Measurements from ENCODE around the gene PTPRN.
"Not testable (repeated sequence)": the region's sequence is repeated elsewhere in the genome, so short reads cannot be mapped to it uniquely, and the experiment has no call there.

PTPRN gene

DNA sequence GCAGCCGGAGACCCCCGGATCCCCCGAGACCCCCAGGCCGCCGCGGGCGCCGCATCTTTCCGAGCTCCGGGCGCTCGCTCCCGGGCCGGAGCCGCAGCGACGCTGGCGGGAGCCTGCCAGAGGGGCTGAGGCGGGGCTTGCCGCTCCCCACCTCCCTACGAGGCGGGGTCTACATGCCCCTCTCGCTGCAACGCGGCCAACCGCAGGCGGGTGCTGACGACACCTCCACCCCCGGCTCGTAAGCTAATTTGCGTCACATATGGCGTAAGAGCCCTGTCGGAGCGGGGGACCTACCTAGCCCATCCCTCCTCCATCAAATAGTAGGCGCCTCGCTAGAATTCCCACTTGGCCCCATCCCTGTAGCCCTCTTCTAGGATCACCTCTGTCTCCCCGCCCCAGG, at the start of gene PTPRN:
PTPRN (minus strand) TSS at position 124 of the 400 bp plus-strand sequence; CDS start at position 55, 69 bp downstream.
- DNase-seq: peak; percentile 85

DNA sequence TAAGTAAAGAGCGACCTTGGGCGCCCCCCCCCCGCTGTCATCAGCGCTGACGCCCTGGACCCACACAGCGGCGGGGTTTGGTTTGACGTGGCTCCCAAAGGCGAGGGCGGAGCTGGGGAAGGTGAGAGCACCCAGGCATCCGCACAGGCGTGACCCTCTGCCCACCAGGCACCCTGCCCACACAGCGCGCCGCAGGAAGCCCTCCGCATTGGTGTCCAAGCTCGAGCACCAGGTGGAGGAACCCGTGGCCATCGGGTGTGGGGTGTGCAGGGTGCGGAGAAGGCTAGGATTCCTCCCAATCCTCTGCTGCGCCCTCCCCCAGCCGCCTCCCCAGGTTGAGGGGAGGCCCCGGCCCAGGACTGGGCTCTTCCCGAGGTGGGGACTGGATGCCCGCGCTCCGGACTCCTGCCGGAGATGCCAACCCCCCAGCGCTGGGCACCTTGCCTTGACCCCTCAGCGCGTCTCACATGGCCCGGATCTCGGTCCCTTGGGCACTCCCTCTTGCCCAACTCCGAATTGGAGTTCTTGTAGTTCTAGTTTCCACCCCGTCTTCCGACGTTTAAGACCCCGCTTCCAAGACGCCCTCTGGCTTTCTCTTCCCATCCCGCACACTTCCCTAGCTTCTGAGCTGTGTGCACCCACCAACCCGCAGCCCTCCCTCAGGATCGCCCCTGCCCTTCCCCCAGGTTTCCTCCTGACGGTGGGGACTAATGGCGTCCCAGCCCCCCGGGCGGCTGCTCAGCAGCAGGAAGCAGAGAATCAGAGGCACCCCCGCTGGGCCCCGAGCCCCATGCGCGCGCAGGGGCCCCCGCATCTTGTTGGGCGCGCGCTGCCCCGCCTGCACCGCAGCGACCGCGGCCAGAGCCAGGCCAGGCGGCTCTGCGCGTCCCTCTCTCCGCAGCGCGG, 49.2 kb upstream of the PTPRN start:
- no peak for DNase-seq

DNA sequence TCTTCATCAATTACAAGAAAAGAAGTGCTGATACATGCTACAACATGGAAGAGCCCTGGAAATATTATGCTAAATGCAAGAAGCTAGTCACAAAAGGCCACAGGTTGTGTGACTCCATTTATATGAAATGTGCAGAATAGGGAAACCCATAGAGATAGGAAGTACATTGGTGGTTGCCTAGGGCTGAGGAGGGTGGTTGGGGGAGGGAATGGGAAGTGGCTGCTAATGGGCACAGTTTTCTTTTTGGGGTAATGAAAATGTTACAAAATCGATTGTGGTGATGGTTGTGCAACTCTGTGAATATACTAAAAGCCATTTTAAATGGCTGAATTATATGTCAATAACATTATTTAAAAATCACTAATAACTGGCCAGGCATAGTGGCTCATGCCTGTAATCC, 47.6 kb upstream of the PTPRN start:
- no peak for DNase-seq

DNA sequence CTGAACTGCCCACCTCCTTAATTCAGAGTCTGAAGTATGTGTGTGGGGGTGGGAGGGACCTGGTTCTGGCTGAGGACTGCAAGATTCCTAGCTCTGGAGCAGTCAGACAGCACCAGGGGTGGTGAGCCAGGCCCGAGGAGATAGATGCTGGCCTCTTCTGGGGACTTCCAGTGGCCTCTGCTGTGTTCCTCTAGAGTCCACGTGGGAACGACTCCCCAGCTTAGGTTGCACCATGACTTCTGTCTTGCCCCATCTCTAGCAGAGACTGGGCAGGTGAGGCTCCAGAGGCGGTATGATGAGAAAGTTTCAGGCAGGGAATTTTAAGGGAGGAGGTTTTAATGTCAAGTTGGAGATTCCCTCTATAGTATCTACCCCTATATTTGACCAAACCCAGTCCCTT, 45.4 kb upstream of the PTPRN start:
- DNase-seq: no peak

DNA sequence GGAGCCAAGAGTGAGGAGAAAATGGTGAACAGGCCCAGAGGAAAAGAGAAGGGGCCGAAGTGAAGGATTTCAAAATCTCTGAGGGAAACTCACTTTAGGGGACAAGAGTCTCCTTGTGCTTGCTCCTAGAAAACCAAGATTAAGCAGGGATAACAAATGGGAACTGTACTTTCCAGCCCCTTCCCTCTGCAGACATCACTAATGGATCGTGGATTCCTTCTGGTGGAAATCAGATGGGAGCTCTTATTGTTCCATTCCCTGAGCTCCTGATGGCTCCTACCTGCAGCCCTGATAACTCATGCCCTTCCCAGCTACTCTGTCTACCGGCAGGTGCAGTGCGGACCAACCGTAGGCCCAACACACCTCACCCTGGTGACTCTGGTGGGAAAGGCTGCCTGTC, 43.9 kb upstream of the PTPRN start:
- no peak for DNase-seq

DNA sequence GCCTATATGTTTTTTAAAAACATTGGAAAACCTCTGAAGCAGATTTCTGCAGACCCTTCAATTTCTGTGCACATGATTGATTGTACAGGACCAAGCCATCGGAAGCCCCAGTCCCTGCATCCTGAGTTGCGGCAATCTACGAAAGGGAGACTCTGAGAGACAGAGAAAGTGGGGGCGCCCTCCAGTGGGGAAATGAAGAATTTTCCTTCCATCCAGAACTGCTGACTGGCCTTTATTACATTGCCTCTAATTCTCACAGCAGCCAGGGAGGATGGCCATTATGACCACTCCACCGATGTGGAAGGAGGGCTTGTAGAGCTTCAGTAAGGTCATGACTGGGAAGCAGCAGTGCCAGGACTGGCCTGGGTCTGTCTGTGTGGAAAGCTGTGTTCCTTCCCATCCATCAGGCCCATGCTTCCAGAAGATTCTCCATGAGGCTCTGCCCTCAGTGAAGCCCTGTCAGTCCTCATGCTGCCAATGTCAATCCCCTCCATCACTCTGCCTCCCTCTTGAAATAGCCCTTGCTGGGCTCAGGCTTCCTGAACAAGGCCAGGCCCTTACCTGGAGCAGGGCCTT, 43.3 kb upstream of the PTPRN start:
- no peak for DNase-seq

DNA sequence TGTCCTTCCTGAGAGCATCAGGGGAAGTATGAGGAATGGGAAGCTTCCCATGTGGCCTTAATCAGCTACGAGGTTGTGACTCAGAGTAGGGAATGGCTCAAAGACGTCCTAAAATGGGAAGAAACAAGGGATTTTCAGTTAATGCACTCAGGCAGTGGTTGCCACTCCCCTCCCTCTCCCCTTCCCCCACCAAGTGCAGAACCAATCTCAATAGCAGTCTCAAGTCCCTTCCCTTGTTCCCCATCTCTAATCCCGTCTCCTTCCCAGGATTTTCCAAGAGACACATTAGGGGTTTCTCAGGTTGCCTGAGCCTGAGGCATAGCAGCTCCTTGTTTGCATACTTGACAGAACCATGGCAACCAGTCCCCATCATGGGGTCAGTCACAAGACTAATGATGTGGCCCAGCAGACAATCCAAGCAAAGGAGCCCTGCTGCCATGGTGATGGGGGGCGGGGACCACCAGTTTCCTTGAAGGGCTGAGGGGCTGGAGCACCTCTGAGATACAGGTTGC, 41.6 kb upstream of the PTPRN start:
- DNase-seq: no peak

DNA sequence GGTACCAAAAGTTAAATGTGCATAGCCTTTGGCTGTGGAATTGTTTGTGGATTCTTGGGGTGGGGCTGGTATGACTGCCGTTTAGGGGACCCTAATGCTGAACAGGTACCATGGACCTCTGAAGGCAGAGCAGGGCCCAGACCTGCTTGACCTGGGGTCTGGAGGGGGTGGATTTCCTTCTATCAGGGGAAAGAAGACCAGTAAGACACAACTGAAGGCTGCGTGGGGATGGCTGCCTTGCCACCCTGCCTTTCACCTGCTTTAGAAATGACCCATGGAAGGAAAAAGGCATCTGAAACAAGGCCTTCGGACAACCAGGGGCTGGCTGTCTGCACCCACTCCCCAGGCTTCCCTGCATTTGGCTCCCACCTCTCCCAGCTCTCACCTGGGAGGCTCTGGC, 41.0 kb upstream of the PTPRN start:
- DNase-seq: no peak

DNA sequence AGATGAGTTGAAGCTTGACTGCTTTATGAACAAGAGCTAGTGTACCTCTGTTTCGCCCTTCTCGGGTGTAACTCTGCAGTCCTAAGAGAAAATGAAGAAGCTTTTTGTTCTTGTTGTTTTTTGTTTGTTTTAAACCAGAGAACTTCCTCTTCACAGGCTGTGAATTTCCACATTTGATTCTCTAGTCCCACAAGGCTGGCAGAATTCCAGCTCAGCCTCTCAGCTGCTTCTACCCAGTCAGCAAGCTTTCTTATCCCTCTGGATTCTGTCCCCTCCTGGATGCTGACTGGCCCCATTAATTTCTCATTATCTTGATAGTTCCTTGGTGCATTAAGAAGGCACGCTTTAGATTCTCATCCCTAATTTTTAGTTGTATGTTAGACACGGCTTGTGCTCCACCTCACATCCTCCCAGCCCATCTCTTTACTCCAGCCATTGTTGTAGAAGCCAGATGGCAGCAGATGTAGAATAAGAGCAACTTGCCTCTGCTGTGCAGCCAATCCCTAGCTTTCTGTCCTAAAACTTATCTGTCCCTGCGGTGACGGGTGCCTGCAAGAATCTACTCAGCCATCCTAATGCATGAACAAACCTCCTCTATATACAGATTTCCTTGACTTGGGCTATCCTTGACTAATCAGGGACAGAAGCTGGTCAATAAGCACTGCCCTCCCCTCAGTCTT, 35.7 kb upstream of the PTPRN start:
- DNase-seq: peak; percentile 23

DNA sequence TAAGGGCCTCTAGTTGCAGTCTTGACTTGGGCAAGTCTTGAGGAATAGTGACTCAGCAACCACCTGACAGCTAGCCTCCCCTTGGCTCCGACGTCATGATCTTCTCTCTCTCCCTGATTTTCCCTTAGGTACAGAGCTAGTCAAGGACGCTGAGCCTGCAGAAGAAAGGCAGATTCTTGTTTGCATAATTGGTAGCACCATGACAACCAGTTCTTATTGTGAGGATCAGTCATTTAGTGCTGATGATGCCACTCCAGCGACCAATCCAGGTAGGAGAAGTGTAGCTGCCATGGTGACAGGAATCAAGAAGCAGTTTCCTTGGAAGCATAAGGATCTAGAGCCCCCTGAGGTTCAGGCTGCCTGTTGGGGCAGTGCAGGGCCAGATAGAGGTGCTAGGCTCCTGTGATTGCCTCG, 26.2 kb upstream of the PTPRN start:
- peak; percentile 27 for DNase-seq

DNA sequence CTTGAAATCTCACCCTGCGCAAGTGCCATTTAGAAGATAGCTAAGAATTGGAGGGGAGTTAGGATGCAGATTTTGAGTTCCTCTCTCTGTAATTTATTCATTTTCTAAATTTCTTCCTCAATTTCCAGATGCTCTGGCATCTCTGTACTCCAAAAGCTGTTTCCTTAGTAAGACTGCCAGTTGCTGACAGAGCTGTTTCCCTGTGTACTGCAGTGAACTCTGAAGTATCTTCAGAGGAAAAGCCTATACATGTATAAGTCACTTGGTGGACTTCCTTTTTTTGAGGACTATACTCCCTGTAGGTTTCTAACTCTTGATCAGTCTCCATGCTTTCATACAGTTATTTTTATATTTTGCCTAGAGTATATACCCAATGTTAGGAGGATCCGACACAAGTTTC, 24.9 kb upstream of the PTPRN start:
- no peak for DNase-seq

DNA sequence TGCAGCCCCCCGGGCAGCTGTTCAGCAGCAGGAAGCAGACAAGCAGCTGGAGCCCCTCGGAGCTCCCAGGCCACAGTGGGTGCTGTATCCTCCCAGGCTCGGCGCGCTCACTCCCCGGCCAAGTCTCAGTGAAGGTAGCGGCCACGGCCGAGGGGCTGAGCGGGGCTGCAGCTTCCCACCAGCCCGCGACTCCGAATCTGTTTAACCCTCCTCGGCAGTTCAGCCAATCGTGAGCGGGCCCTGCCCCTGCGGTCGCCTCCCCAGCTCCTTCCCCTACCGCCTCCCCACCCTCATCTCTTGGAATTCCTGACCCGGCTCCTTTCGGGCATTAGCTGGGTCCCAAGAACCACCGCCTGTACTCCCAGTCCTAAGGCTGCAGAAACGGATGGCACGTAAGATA, 23.3 kb upstream of the PTPRN start, which contains the start of gene RESP18:
RESP18 (minus strand) TSS at position 203 of the 400 bp plus-strand sequence.
- DNase-seq: no peak

DNA sequence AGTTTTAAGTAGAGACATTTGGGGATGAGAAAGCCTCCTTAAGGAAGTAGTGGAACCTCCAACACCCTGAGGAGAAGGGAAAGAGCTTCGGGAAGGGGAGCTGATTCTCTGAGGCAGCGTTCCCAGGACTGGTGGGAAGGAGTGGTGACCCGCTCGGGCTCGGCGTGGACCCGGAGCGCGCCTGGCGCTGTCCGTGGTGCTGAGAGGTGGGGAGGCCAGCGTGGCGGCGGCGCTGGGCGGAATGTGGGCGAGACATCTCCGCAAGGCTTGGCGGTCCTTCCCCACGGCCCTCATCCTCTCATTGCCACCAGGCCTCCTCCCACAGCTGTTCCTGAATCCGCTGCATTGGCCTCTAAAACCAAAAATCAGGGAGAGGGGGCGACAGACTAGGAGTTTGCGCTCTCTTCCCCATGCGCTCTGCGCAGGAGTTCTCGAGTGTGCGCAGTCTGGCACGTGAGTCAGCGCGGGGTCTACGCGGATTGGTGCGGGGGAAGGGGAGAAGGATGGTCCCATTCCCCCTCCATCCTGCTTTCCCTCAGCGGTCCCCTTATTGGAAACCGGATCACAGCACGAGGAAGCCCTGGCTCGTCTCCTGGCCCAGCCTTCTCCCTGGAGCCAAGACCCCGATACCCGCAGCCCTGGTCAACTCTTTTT, 22.5 kb upstream of the PTPRN start:
- DNase-seq: no peak

DNA sequence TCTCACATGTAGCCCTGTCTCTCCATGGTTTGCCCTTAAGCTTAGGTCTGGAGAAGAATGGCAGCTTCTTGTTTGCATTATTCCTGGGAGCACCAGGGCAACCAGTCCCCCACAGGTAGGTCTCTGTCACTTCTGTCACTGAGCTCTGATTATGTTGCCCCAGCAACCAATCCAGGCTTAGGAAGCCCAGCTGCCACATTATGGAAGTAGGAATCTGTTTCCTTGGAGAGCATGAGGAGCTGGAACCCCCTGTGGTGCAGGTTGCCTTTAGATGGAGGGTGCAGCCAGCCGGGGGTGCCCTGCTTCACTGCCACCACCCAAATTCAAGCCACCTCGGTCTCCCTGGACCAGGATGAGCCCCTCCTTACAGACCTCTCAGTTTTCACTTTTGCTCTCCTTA, 18.5 kb upstream of the PTPRN start:
- no peak for DNase-seq

DNA sequence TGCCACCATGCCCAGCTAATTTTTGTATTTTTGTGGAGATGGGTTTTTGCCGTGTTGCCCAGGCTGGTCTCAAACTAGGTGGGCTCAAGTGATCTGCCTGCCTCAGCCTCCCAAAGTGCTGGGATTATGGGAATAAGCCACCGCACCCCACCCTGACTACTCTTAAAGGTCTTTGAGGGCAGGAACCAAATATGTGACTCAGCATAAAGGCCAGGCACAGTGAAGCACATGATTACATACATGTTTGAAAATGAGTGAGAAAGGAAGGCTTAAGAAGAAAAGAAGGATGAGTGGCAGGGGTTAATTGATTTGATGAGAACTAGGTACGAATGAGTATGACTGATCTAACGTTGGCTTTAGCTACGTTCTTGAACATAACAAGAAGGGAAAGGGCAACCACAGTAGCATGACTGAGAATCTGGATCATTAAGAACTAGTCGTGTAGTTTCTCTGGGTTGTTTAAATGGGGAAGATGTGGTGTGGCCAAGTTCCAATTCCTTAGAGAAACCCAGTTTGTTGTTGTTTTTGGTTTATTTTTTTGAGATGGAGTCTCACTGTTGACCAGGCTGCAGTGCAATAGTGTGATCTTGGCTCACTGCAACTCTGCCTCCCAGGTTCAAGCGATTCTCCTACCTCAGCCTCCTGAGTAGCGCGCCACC, 16.6 kb upstream of the PTPRN start:
- DNase-seq: no peak

DNA sequence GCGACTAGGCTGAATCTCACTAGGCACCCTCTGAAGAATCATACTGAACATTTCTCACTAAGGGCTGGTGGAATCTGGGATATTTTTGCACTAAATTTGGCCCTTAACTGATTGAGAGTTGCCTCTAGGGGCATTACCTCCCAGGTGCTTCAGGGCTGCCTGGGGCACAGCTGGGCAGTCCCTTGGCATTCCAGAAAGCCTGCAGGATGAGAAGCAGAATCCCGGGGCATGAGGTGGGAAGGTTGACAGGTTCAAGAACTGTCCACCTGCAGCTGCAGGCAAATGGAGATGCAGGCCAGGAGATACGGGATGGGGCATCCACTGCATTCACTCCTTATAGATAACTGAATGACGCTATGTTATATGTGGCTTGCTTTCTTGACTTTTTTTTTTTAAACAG, 15.9 kb upstream of the PTPRN start:
- no peak for DNase-seq

DNA sequence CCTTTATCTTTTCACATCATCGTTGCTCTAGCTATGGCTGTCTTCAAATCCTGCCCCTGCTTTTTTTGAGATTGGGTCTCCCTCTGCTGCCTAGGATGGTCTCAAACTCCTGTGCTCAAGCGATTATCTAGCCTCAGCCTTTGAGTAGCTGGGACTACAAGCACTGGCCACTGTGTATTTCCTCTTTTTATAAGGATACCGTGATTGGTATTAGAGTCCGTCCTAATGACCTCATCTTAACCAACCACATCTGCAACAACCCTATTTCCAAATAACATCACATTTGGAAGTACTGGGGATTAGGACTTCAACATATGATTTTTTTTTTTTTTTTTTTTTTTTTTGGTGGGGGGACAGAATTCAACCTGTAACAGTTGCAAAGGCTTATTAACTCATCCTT, 14.2 kb upstream of the PTPRN start:
- DNase-seq: no peak

DNA sequence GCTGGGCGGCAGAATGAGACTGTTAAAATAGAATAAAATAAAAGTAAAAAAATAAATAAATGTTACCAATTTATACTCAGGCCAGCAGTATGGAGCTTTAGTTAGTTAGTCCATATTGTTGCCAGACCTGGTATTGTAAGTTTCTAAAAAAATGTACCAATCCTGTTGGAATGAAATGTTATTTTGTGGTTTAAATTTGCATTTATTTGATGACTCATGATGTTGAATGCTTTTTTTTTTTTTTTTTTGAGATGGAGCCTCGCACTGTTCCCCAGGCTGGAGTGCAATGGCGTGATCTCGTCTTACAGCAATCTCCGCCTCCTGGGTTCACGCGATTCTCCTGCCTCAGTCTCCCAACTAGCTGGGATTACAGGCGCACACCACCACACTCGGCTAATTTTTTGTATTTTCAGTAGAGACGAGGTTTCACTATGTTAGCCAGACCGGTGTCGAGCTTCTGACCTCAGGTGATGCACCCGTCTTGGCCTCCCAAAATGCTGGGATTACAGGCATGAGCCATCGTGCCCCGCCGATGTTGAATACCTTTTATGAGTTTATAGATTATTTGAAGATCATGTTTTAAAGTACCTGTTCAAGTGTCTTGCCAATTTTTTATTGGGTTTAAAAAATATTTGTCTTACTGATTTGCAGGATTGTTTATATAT, 5.7 kb upstream of the PTPRN start:
- no peak for DNase-seq

DNA sequence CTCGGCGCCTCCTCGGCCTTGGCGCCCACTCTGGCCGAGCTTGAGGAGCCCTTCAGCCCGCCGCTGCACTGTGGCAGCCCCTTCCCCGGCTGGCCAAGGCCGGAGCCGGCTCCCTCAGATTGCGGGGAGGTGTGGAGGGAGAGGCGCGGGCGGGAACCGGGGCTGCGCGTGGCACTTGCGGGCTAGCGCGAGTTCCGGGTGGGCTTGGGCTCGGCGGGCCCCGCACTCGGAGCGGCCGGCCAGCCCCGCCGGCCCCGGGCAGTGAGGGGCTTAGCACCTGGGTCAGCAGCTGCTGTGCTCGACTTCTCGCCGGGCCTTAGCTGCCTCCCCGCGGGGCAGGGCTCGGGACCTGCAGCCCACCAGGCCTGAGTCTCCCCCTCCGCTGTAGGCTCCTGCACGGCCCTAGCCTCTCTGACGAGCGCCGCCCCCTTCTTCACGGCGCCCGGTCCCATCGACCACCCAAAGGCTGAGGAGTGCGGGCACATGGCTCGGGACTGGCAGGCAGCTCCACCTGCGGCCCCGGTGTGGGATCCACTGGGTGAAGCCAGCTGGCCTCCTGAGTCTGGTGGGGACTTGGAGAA, 3.6 kb upstream of the PTPRN start:
- not testable (repeated sequence) for DNase-seq

DNA sequence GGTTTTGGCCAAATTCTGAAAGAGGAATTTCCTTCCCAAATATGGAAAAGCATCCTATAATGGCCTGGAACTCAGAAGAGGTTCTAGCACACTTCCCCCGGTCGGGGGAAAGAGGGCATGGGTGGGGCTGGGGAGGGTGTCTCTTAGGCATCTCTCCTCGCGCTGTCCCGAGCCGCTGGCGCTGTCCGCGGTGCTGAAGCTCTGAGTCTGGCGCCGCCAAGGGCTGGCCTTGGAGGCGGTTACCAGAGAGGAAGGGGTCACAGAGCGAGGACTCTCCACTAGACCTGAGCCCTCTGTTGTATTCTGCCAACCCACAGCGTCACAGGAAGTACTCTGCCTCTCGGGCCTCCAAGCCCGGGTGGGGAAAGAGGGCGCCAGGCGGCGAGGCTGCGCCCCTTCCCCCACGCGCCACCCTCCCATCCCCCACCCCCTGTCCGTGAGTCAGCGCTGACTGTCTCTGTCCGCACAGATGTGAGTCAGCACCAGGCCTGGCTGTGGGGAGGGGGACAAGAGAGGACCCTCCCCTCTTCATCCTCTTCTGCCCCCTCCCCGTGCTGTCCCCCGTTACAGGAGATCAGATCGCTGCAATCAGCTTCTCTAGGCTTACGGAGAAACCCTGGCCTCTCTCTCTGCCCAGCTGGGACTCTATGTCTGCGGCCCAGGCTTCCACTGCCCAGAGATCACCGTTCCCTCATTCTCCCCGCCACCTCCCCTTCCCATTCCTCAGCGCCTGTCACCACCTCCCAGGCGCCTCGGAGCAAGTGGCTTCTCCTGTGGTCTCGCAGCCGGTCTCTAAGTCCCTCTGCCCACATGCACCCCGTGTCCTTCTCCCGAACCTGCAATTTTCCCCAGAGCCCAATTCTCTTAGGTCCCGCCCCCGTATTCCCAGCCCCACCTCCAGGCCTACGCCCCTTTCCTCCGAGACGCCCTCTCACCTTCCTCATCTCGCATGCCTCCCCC, 779 bp downstream of the PTPRN start:
- peak; percentile 30 for DNase-seq

Measured in NCI-H510A (cell line).